HG03135 (cell line): ENCODE results near the gene MRLN.
"Not testable (repeated sequence)": the region's sequence is repeated elsewhere in the genome, so short reads cannot be mapped to it uniquely, and the experiment has no call there.

Experiments
- ATAC-seq: cut with Tn5 transposase; IDR thresholded peaks from one replicate; pipeline ENCODE4 v1.9.1; 2021; ENCODE audit warnings: mild to moderate bottlenecking, moderate library complexity; ENCODE audit not compliant: unreplicated experiment

Gene MRLN

GRCh38 chr10:59753267-59753666 lies at the start of gene MRLN:
TSS of gene MRLN (minus strand) at chr10:59753455.
- ATAC-seq, result no peak

- no peak for ATAC-seq
Measured at GRCh38 chr10:59801171-59801570, 47.9 kb upstream of the MRLN start.

GRCh38 chr10:59799421-59799820 lies 46.2 kb upstream of the MRLN start:
- no peak for ATAC-seq

DNA sequence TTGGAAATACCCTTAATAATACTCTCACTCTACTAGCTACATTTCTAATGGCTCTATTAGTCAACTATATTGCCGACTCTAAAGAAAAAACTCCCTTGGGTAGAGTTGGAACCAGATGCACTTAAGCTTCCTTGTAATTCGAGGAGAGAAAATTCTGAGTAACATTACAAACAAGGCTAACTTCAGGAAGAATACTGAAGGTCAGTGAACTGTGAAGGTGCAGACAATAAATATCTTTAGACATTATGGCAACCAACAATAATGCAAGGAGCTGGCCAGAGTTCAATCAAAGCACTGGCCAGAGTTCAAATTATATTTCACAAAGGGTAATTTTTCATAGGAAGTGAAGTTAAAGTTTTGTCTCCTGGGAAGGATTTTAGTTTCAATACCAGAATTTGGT lies 40.7 kb upstream of the MRLN start:
- ATAC-seq, result no peak

DNA sequence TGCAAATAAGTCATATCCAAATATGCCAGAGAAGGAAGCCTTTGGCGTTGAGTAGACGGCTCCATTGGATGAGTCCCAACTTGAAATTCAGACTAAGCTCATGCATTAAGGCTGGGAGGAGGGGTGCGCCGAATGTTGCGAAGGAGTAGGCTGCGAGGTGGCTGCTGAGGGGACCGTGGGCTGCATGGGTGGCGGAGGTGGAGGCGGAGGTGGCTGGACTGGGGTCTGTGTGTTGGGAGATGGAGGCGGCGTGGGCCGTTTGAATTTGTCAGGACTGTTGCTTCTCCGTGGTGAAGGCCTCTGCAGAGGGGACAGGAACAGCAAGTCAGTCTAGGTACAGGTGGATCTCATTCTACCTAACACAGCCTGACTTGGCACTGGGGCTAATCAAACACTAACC lies 39.6 kb upstream of the MRLN start:
- no peak for ATAC-seq

GRCh38 chr10:59791601-59792000 lies 38.3 kb upstream of the MRLN start:
- ATAC-seq, result no peak

- not testable (repeated sequence) for ATAC-seq
Measured at GRCh38 chr10:59790080-59790479, 36.8 kb upstream of the MRLN start.

DNA sequence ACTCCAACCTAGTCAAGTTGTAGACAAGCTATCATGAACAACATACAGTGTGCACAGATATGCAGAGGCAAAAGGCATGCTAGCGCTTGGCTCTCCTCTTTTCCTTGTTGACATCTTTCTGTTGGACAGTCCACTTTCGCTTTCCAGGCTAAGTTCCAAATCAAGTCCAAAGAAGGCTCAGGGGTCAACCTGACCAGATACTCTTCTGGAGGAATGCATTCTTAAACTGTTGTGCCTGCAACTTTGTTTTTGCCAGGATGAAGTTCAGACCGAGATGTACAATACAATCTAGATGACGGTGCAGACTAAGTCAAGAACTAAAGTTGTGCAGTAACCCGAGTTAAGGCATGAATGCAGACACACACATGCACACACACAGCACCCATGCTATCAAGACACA lies 35.7 kb upstream of the MRLN start:
- not testable (repeated sequence) for ATAC-seq

- ATAC-seq, result not testable (repeated sequence)
Measured at GRCh38 chr10:59787032-59787431, 33.8 kb upstream of the MRLN start.

GRCh38 chr10:59785476-59785875 lies 32.2 kb upstream of the MRLN start:
- not testable (repeated sequence) for ATAC-seq

GRCh38 chr10:59781511-59781910 lies 28.3 kb upstream of the MRLN start:
- ATAC-seq, result no peak

DNA sequence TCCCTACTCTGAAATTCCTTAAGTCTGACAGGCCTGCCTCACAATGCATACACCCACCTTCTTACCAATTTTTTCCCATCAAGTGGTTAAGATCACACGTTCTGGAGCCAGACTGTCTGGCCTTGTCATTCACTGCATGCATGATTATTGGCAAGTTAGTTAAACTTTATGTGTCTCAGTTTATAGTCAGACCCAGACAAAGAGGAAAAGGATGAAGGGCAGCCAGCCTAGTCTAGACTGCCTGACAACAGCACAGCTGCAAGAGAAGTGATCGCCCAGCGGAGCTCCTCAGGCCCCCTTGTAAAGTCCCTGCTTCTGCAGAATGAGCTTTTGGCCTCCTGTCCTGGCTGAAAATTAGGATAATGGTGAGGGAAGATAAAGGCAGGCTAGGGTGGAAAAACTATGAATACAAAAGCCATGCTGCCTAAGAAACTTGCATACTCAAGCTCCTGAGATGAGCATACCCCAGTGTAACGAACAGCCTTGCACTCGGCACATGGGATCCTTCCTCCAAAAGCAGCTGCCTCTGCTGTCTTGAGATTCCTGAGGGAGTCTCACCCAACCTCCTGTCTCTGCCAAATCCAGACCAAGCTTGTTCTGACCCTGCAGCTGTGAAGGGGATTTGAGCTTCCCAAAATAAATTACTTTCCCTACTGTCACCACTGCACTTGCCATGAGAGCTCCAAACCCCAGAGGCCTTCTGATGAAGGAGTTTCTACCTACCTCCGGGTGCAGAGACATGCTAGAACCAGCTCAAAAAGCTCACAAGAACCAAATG lies 26.7 kb upstream of the MRLN start:
- no peak for ATAC-seq

- no peak for ATAC-seq
Measured at GRCh38 chr10:59774451-59774850, 21.2 kb upstream of the MRLN start.

- no peak for ATAC-seq
Measured at GRCh38 chr10:59773088-59773487, 19.8 kb upstream of the MRLN start.

DNA sequence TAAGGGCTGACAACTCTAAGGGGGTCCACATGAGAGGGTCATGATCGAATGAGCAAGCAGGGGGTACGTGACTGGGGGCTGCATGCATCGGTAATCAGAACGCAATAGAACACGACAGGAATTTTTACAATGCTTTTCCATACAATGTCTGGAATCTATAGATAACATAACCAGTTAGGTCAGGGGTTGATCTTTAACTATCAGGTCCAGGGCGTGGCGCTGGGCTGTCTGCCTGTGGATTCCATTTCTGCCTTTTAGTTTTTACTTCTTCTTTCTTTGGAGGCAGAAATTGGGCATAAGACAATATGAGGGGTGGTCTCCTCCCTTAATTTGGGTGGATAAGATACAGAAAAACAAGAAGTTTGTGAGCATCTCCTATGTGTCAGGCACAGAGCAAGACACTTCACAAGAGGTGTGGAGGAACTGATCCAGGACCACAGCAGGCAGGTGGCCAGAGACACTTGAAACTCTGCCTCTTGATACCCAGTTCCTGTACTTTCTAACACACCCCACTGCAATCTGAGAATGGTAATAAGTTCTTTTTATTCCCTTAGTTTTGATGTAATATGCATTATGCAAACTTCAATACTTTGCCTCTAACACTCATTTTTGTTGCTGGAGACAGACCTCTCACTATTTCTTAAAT lies 18.0 kb upstream of the MRLN start:
- no peak for ATAC-seq

DNA sequence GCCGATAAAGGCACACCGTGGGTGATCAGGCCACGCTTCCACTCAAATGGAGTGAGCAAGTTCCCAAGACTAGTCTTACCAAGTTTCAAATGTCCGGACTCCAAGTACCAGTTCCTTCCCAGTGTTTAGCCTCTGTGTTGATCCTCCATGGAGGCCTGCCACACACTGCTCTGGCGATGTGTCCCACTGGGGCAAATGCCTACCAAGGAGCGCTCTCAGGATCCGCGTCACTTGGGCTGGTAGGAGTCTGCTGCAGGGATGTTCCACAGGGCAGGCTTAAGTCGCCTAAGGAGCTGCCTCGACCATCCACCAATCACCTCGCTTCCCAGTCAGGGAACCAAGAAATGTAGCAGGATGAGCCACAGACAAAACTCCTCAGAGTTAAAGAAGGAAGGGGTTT lies 17.4 kb upstream of the MRLN start:
- ATAC-seq, result no peak

DNA sequence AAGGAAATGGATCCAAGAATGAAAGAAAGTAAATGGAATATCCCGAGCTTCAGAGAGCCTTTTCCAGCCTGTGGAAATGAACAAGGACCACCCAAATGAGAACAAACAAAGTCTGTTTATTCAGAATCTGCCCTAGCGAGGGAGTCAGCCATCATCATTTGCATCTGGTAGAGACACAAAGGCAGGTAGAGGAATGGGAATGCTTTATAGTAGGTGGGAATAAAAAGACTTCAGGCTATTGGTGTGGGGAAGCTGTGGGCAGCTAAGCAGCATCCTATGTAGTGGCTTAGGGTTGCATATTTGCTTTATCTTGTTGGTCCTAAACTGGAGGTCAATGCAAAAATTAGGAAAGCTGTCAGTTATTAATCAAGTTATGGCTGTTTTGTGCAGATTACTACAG lies 9.2 kb upstream of the MRLN start:
- ATAC-seq, result no peak

DNA sequence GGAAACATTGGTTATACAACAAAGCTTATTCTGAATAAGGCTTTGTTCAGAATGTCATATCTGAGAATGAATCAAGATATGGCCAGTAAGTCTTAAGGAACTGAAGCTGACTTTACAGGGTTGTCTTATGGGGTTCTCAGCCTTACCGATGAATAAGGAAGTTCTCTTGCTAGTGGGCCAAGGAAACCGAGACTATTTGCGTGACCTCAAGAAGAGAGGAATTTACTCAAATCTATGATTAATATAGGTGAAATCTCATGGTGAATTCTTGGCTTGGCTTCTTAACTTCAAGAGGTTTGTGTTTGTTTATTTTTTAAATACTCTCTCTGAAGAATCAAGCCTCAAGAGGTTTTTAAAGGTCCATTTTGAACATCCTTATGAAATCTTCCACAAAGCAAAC lies 4.7 kb upstream of the MRLN start:
- ATAC-seq, result no peak

DNA sequence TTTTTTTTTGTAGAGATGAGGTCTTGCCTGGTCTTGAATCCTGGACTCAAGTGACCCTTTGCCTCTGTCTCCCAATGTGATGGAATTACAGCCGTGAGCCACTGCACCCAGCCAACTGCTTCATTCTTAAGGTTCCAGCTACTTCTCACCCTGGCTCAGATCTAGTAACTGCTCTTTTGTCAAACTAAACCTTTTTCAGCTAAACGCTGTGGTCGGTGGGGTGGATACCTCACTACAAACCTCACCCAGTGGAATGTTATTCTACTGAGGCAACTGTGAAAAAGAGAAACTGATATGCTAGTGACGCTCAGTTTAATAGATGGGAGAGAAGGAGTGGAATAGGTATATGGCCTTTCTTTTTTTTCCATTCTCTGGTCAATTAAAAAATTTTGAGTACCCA lies 1.7 kb upstream of the MRLN start:
- ATAC-seq, result no peak

- no peak for ATAC-seq
Measured at GRCh38 chr10:59752278-59752940, 846 bp downstream of the MRLN start.

GRCh38 chr10:59750155-59750945 lies 2.9 kb downstream of the MRLN start:
- ATAC-seq, result no peak
